Measurements from ENCODE around the gene HORMAD1.

DNA sequence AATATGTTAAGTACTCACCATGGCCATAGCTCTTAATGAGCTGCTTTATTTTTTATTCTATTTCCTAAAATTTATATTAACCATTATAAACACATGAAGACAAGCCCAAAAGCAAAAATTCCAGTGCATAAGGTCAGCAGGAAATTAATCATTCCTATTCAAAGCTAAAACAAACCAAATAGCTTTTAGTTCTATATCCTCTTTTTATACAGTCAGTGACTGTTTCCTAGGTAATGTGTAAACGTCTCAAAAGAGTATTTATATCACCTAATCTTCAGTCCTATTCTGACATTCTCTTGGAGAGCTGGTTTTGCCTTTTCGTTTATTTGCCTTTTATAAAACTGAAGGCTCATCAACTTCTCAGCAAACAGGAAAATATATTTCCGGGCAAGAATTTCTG is 28.0 kb downstream of the HORMAD1 start:
- TF ChIP-seq CTCF (IDR thresholded peaks at IDR 0.05) (no peak), POLR2A (IDR thresholded peaks at IDR 0.05) (no peak)

Data from adrenal gland (tissue), 5 donors.